GM19238 (cell line): ENCODE results near the gene PRSS12.
"Not testable (repeated sequence)": the region's sequence is repeated elsewhere in the genome, so short reads cannot be mapped to it uniquely, and the experiment has no call there.

ENCODE experiments used
- DNase-seq: peaks from one replicate; pipeline ENCODE4 v3.0.0; 2011; ENCODE audit warnings: low spot score; ENCODE audit not compliant: insufficient read length

The PRSS12 gene, protein sequence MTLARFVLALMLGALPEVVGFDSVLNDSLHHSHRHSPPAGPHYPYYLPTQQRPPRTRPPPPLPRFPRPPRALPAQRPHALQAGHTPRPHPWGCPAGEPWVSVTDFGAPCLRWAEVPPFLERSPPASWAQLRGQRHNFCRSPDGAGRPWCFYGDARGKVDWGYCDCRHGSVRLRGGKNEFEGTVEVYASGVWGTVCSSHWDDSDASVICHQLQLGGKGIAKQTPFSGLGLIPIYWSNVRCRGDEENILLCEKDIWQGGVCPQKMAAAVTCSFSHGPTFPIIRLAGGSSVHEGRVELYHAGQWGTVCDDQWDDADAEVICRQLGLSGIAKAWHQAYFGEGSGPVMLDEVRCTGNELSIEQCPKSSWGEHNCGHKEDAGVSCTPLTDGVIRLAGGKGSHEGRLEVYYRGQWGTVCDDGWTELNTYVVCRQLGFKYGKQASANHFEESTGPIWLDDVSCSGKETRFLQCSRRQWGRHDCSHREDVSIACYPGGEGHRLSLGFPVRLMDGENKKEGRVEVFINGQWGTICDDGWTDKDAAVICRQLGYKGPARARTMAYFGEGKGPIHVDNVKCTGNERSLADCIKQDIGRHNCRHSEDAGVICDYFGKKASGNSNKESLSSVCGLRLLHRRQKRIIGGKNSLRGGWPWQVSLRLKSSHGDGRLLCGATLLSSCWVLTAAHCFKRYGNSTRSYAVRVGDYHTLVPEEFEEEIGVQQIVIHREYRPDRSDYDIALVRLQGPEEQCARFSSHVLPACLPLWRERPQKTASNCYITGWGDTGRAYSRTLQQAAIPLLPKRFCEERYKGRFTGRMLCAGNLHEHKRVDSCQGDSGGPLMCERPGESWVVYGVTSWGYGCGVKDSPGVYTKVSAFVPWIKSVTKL

DNA sequence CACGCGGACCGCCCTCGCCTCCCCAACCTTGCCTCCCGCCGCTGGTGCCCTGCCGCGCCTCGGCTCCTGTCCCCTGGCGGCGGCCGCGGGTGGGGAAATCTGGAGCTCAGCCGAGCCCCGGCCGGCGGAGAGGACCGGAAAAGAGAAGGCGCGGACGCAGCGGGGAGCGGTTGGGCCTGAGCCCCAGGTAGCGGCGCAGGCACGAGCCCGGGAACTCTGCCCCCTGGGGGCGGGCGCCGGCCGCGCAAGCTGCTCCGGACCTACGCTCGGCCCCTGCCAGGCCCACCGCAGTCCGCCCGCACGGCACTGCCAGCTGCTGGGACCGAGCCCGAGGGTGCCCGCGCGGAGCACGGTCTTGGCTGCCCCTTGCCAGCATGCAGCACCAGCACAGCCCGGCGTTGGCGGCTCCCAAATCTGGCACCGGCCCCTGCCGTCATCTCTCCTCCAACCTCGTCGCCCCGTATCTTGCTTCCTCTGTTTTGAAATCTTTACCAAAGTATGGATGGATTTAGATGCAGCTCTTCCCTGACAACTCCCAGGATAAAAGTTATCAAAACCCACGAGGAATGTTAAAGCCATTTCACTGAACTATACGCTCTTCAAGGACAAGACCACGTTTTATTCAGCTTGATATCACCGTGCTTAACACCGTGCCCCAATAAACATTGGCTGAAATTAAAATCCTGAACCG is at the start of gene PRSS12:
TSS of gene PRSS12 (minus strand) at position 161 of the 691 bp plus-strand sequence. CDS start 283 bp downstream, outside the sequence.
- DNase-seq, result peak; percentile 68

DNA sequence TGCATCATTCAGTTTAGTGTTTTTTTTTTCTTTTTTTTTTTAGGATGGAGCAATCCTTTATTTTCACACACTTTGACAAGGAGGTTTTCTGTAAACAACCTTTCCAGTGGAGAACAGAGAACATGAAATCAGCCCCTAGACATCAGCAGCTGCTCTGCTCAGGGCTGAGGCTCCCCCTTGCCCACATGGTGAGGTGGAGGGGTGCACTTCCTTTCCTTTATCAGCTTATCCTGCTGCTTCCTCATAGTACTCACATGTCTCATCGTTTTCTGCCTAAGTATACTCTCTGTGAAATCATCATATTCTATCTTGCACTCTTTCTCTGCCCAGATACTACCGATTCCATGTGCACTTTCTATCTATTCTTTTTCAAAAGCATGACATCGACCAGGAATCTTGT is 47.6 kb upstream of the PRSS12 start:
- DNase-seq, result no peak

DNA sequence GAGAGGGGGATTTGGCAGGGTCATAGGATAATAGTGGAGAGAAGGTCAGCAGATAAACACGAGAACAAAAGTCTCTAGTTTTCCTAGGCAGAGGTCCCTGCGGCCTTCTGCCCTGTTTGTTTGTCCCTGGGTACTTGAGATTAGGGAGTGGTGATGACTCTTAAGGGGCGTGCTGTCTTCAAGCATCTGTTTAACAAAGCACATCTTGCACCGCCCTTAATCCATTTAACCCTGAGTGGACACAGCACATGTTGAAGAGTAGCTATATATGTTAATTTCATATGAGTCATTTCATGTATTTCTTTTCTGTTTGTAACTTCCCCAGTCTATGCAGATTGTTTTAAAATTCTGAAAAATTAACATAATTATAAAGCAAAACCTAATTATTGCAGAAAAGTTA is 47.1 kb upstream of the PRSS12 start:
- DNase-seq, result not testable (repeated sequence)

DNA sequence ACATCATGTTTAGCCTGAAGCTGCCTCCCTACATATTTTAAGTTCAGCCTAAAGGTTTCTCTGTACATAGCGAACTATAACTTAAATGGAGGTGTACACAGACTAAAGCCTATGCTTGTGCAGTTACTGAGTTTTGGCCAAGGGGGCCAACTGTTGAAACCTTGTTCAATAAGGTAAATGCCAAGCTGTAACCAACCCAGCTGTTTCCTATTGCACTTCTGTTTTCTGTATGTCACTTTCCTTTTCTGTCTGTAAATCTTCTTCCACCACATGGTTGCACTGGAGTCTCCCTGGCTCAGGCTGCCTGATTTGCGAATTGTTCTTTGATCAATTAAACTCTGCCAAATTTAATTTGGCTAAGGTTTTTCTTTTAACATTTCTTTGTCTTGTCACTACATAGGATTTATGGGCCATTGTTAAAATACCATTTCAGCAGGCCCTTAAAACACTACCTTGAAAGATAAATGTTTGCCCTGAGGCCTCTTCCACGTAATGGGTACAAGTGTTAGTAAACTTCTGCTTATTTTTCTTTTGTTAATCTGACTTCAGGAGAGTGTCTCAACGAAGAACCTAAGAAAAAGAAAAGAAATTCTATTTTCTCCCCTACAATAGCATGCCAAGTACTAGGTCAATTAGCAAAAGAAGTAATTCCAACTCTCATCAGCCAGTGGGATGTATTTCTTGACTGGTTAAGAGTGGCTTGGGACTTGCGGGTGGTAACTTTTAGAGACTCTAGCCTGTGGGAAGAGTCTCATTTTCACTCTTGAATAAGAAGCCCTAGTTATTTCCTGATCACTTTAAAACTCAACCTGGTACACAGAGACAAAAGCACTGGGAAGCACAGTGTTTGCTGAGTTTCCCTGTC is 45.7 kb upstream of the PRSS12 start:
- DNase-seq, result no peak

DNA sequence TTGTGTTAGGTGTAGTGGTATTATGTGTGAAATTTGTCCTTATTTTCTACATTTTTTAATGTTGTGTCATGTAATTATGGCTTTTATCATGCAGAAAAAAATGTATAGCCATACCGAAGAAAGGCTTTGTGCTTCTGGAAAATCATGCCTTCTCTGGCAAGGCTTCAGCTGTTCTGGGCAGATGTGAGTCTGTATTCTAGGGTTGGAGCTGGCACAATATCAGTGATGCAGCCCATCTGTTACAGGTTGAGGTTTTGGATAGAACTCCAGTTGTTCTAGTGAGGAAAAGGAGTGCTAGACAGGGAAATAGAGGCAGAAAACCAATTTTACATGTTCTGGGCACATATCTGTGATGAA is 44.8 kb upstream of the PRSS12 start:
- DNase-seq, result no peak

DNA sequence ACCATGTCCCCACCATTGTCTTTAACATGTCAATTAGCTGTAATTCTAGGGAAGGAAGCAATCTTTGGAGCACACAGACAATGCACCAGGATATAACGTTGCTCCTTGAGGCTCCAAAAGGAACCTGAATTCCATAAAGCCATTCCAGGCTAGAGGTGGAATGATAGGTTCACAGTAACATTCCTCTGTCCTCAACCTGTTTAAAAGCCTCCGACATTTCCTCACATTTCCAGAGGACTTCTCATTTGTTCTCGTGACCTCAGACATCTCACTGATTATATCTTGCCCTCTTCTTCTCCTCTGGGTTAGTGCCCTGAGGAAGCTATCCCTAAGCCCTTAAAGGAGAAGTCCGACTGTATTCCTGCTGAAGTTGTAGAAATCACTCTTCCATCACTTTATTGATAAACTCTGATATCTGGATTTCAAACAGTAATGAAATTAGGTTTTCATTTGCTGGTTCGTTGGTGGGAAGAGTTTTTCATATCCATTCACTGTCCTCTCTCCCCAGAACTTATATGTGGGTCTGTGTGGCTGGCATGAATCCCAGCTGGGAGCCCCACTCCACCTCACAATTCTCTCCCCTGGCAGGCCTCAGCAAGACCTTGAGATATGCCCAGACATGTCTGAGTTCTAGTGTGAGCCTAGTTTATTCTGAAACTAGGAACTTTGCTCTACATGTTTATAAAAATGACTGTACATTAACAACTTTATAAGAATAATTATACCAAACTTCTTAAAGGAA is 44.2 kb upstream of the PRSS12 start:
- no peak for DNase-seq

DNA sequence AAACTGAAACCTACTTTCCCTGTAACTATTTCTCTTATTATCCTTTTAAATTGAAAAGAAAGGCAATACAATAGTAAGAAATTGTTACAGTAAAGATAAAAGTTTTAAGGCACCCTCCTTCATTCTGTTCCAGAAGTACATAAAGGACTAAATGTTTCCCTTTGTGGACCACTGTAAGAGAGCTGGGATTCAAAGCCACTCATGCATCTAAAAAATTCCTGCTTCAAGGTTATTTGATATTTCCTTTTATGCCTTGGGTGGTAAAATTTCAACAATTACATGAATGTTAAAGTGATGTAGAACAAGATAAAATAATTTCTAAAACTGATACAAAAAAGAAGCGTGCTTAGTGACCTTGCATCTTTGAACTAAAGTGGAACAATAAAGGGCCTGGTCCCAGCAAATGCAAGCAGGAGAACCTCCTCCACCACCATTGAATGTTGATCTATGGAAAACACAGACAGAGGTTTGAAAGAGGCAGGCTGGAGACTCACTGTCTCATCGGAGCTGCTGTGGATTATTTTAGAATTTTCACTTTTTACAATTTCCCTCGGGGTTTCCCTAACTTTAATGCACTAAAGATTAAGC is 42.3 kb upstream of the PRSS12 start:
- DNase-seq, result no peak

DNA sequence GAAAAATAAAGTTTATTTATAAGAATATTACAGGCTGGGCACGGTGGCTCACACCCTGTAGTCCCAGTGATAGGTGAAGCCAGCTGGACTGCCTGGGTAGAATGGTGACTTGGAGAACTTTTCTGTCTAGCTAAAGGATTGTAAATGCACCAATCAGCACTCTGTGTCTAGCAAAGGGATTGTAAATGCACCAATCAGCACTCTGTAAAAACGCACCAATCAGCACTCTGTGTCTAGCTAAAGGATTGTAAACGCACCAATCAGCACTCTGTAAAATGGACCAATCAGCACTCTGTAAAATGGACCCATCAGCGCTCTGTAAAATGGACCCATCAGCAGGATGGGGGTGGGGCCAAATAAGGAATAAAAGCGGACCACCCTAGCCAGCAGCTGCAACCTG is 39.7 kb upstream of the PRSS12 start:
- DNase-seq, result not testable (repeated sequence)

DNA sequence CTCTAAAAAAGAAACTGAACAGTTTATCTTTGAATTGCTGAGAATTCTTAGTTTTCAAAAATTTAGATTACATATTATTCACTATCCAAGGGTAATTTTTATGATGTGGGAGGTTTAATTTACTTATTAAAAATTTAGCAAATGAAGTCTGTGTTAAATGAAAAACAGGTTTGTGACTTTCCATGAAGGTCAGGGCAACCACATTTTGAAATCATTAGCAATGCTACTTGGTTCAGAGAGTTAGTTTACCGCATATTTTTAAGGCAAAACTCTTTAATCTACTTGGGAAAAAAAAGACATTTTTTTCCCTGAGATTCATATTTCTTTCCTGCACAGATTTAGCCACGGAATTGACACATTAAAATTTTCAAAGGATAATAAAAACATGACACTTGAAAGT is 37.3 kb upstream of the PRSS12 start:
- DNase-seq, result no peak

DNA sequence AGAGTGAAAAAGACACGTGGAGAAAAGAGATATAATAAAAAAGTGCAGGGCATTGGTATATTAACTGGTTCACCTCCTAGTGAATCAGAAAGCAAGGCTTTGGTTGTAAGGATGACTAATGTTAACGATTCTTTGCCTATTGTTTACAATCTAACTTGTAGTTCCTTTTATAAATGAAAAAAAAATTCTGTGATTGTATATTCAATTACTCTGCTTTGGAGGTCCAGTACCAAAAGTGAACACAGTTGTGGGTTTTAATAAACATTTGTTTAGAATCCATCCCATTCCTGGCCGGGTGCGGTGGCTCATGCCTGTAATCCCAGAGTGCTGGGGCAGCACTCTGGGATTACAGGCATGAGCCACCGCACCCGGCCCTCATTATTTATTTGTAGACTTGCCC is 36.9 kb upstream of the PRSS12 start:
- DNase-seq, result no peak

DNA sequence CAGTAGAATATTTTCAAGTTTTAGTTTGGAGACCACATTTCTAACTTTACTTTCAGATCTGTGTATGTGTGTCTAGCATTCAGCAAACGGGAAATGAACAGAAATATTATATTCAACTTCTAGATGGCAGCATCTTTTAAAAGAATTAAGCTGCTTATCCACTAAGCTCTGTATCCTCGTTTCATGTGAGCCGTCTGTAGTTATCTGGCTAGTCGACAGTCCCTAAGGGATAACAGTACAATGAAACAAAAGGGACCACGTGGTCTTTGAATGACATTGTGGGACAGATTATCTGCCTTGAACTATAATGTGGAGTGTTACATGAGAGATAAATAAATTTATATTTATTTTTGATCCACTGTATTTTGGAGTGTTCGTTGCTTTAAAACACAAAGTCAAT is 35.8 kb upstream of the PRSS12 start:
- DNase-seq, result no peak

DNA sequence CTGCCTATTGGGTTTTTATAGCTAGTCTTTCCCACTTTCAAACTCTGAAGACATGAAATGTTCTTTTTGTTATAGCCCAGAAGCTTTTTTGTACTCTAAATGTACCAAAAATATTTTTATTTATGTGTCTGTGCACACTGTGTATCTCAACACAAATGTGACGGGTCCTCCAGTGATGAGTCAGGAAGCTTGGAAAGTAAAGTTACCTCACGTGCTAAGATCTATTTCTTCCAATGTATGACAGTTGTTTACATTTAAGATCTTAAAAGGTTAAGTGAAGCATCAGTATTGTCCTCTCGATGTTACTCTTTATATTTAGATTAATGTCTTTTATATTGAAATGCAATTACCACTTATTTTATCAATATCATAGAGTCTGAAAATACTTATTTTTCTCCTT is 29.1 kb upstream of the PRSS12 start:
- no peak for DNase-seq

DNA sequence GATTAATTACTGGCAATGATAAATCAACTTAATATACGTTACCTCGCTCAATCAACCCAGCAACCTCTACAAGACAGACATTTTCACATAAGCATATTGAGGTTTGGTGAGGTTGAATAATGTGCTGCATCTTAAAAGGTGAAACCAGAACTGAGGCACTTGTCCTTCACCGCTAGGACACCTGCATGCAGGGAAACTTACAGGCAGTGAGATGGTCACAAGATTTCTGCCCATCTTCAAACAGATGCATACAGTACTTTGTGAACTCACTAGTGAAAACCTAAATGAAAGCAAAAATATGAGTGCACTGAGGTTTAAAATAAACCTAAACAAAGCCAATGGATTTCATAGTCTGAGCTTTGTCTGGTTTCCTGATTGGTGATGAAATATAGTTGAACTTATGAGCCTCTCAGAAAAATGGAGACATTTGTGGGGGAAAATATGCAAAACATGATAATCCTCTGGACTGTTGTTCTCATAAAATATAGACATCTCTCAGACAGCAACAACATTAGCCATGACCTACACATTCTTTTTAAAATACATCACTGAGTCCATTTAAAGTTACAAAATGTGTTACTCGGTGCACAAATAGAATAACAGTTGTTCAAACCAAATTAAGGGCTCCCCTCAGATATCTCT is 20.9 kb upstream of the PRSS12 start:
- DNase-seq, result no peak

DNA sequence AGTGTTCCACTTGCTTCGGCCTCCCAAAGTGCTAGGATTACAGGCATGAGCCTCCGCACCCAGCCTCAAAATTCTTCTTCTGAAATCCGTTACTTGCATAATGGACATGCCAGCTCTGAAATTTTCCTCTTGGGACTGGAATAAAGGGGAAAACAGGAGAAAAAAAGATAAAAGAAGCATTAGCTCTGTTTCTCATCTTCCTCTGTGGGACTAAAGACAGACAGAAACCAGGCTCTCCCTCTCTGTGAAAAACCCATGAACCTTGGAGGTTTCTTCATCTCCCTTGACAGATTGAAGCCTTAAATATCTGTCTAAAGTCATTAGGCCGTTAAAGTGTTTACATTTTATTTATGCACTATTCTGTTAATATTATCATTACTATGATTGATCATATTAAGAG is 19.4 kb upstream of the PRSS12 start:
- no peak for DNase-seq

DNA sequence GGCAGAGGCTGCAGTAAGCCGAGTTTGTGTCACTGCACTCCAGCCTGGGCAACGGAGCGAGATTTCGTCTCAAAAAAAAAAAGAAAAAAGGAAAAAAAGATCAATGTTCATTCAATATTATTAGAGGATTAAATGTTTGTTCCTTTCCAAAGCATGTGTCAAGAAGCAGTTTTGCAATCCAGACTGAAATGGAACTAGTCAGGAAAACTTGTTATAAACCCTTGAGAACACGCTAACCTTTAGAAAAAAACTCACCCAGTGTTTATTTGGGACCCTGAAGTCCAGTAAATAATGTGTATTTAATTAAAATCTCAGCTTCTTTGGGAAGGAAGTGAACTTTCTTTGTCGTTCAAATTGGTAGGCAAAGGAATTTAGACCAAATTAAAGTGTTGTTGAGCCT is 16.4 kb upstream of the PRSS12 start:
- no peak for DNase-seq

DNA sequence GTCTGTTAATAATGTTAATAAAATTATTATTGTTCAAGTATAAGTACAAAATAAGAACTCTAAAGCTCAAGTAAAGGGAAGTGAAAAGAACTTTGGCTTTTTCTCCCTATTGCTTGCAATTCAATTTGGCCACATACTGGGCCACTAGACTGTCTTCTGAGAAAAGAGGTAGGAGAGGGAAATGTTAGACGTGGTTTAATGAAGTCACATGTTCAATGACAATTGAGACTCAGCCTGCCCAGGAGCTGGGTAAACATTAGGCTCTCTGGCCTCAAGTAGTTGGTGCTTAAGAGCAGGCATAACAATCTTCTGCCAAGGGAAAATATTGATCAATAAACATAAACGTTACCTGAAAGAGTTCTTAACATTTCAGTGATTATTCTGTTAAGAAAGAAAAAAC is 15.1 kb upstream of the PRSS12 start:
- DNase-seq, result no peak

DNA sequence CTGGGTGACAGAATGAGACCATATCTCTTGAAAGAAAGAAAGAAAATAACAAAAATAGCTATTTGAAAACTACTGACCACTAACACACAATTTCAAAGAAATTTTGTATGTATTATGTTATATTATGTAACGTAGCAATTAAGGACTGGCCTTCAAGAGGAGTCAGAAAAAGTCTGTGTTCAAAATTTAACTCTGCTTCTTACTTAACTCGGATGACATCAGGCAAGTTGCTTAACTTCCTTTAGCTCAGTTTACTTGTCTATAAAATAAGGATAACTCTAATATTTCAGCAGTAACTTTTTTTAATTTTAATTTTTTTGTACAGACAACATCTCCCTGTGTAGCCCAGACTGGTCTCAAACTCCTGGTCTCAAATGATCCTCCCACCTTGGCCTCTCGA is 14.6 kb upstream of the PRSS12 start:
- DNase-seq, result no peak

DNA sequence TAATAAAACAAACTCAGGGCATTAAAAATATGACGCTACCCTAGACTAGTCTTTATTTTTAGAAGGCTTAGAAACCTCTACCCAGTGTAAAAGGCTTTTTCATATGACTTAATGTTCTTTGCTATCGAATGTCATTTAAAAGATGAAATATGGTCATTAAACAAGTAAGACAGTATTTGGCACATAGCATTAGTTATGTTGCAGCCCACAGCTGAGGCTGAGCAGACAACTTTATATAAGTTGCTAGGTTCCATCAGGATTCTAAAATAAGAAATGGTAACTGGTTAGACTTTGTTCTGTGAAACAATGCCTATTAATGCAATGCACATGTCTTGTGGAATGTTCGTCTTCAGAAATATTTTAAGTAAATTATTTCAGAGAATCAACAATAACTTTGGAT is 10.4 kb upstream of the PRSS12 start:
- no peak for DNase-seq

DNA sequence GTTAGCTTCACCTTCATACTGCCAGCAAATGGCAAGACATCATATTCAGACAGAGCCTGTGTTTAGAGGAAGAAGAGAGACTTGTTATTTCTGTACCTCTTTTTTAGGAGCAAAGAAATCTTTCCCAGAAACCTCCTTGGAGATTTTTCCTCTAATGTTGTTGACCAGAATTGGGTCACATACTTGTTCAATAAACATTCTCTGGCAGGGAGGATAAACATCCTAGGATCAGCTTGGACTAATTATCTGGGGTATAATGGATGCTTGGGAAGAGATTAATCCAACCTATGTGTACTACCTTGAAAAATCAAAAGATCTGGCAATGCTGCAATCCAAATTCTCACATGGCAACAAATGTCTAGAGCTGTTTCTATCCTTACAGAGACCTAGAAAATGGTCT is 8.4 kb upstream of the PRSS12 start:
- DNase-seq, result no peak

DNA sequence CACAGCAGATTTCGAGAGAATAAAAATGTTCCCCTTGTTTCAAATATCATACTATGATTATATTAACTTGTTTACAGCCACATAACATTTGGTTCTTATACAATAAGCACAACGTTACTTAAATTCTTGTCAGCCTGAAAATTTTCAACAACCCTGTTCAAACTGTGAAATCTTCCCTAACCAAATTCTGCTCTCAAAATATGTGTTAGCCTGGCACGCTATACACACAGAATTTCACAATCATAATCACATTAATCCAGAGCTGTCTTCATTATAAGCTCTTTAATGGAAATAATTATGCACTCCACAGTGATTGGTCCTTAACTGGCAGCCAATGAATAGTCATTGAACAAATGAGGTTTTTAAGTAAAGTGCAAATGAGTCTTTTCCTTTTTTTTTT is 7.3 kb upstream of the PRSS12 start:
- DNase-seq, result no peak
